ENCODE results near the gene KLC1.

DNA sequence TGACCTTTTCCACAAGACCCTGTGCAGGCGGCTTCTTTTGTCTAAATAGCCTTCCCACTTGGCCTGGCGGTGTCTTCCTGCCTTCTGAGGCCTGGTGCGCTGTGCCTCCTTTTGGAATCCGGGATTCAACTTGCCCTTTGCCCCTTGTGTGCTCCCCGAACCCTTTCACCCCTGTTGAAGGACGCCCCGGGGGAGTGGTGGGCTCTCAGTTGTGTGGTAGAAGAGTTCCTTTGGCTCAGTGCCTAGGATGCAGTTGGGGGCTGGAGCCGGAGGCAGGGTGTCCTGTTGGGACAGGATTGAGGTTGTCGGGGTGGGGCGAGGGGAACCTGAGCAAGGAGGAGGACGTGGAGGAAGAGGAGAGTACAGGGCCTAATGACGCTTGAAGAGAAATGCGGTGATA lies 34.5 kb downstream of the KLC1 start:
- TF ChIP-seq POLR2A (IDR thresholded peaks at IDR 0.05) (no peak), POLR2AphosphoS5 (IDR thresholded peaks at IDR 0.05) (no peak)
- TF ChIP-seq, protein P1, sequence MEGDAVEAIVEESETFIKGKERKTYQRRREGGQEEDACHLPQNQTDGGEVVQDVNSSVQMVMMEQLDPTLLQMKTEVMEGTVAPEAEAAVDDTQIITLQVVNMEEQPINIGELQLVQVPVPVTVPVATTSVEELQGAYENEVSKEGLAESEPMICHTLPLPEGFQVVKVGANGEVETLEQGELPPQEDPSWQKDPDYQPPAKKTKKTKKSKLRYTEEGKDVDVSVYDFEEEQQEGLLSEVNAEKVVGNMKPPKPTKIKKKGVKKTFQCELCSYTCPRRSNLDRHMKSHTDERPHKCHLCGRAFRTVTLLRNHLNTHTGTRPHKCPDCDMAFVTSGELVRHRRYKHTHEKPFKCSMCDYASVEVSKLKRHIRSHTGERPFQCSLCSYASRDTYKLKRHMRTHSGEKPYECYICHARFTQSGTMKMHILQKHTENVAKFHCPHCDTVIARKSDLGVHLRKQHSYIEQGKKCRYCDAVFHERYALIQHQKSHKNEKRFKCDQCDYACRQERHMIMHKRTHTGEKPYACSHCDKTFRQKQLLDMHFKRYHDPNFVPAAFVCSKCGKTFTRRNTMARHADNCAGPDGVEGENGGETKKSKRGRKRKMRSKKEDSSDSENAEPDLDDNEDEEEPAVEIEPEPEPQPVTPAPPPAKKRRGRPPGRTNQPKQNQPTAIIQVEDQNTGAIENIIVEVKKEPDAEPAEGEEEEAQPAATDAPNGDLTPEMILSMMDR (IDR thresholded peaks at IDR 0.05), result no peak
